HuH-7.5 (cell line): ENCODE results near the gene DERL3.

Experiments
- DNase-seq: peaks from one replicate; pipeline ENCODE4 v3.0.0; 2011; ENCODE audit warnings: low spot score

The DERL3 gene

DNA sequence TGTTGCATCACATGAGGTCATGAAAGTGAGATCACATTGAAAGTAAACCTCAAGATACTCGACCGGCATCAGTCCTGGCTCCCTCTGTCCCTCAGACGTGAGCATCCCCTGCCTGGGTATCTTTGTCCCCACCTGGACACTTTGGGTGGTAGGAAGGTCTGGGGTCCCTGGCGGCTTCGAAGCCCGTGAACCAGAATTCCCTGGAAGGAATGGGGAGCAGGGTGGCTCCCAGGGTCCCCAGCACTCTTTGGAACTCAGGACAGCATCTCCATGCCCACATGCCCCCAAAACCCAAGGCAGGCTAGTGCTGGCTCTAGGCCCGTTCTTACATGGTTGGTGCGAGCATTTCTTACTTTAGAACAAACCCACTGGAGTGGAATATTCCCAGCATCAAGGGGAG, 7.5 kb downstream of the DERL3 start:
- DNase-seq, result no peak

DNA sequence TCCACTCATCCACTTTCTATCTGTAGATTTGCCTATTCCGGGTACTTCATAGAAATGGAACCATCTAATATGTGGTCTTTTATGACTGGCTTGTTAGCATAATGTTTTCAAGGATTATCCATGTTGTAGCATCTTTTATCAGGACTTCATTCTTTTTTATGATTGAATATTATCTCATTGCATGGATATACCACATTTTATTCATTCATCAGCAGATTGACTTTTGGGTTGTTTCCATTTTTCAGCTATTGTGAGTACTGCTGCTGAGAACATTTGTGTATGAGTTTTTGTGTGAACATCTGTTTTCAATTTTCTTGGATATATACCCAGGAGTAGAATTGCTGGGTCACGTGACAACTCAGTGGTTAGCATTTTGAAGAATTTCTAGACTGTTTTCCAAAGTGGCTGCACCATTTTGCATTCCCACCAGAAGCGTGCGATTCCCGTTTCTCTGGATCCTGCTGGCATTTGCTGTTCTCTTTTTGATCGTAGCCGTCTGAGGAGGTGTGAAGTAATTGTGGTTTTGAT, 8.9 kb downstream of the DERL3 start:
- no peak for DNase-seq

DNA sequence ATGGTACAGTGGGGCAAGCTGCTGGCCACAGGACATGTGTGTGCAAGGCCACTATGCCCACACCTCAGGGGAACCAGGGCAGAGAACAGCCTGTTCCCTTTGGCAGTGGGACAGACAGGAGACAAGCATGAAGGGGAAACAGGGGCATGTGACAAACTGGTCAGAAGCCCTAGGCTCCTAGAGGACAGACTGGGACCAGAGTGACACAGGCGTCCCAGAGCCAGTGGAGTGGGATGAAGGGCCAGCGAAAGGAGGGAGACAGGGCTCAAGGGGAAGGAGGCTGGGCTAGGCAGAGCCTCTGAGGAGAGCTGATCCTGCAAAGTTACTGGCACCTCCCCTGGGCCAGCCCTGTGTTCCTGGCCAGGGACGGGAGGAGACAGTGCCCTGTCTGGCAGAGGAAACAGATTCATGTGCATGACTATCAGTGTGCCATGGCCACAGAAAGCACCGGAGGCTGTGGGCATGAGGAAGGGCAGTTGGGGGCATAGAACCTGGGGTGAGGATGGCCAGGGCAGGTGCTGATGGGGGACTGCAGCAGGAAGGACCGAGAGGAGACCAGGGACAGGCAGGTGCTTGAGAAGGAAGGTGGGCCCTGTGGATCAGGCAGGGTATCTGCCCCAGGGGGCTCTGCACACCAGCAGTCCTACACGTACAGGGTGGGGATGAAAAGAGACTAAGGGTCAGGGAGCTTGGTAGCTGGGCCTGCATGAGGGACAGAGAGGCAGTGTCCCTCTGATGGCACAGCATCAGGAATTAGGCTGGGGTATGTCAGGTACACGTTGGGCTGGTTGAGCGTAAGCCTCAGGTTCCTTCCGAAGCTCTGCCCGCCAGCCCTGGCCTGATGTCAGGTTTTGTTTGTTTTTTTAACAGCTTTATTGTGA, 9.8 kb downstream of the DERL3 start:
- DNase-seq, result no peak

DNA sequence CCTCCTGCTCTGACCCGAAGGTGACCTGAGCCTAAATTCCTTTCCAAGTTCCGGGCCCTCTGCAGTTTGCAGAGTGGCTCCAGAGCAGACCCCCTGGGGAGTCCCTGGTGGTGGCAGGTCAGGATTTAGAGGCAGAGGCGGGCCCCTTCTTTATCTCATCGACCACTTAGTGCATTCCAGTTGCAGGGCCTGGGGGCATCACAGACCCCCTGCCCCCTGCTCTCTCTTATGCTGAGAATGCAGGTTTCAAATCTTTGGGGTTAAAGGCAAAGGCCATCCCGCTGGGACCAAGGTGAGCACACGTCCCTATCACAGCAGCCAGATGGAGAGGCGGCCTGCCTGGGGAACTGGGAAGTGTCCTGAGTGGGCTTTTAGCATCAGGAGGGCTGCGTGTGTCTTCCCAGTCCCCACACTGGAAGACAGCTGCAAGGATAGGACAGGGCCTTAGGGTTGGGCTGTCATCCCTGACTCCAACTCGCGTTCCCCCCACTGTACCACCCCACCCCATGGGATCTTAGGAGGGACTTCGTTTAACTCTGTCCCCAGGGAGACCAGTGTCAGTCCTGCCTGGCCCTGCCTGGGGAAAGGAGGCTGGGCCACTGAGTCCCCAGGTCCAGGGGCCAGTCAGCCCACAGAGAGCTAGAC, 11.3 kb downstream of the DERL3 start:
- DNase-seq, result no peak

DNA sequence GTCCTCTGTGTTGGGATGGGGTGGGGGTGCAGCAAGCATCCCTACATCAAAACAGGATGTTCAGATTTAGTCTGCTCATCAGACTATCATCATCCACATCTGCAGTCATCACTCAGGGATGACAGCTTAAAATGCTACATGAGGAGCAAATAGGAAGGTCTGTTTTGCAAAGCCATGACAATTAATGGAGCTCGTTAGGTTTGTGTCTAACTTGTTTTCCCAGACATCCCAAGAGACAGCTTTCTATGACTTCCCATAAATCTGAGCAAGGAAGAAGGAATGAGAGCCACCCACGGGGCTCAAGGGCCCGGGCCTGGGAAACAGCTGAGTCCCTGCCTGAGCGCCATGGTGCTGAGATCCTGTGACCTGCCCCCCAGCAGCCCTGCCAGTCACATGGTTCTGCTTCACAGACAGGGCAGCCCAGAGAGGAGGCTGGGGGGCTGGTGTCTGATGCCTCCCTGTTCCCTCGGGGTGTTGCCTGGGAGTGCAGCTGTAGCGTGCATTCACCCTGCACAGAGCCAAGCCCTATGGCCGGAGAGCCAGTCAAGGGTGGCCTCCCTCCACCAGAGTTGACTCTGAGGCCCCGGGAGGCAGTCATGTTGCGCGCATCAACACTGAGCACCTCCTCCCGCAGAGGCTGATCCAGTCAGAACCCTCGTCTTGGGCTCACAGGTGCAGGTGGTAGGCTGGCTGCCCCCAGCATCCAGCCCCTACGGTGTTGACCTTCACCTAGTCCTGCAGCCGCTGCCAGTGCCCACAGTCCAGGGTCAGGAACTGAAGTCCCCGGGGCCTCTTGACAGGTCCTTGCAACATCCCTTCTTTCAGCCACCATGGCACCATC, 12.1 kb downstream of the DERL3 start:
- no peak for DNase-seq

DNA sequence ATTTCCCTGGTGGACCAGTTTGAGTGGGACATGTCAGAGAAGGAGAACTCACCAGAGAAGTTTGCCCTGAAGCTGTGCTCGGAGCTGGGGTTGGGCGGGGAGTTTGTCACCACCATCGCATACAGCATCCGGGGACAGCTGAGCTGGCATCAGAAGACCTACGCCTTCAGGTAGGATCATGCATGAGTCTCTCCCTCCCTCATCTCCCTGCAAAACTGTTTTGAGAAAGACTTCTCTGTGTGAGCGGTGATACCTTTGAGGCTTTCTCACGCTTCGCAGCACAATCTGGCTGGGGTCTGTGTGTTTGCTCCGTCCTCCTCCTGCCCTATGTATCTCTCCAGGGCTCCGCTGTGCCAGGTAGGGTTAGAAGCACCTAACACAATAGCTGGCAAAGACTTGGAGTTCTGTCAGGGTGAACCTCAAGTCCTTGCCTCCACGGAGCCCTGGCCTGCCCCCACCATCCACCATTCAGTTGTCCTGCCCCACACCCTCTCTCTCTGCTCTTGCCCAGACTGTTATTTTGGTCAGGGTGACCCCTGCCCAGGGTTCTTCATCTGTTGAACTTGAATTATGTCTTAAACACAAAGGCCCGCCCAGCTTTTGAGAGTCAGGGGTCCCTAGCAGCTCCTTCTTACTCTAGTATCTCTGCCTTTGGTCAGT, 13.4 kb downstream of the DERL3 start:
- no peak for DNase-seq

DNA sequence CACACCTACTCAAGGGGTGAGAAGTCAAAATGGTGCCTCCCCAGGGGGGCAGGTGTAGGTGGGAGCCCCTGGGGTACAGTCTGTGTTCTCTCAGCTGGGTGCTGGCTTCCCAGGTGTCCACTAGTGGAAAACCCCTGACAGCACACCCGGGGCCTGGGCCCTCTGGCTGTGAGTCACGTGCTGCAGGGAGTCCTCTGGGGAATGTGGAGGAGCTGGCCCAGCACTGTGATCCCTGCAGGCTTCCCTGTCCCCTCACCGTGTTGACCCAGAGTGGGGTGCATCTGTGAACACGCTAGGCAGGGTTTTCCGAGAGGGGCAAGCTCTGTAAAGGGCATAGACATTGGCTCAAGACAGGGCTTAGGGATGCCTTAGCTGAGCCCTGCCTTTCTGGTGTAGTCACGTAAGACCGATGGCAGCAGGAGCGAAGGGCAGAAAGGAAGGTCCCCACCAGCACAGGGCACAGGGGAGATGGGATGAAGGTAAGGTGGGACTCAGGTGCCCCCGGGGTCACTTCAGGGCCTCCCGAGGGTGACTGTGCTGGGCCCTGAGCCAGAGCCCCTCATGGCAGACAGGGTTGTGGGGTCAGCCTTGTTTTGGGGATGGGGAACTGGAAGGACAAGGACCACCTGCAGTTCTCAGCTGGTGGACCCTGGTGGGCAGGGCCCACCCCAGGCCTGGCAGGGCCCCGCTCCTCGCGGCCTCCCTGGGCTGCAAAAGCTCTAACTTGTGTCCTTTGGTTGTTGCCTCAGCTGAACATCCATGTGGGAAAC, 14.1 kb downstream of the DERL3 start:
- DNase-seq, result no peak

DNA sequence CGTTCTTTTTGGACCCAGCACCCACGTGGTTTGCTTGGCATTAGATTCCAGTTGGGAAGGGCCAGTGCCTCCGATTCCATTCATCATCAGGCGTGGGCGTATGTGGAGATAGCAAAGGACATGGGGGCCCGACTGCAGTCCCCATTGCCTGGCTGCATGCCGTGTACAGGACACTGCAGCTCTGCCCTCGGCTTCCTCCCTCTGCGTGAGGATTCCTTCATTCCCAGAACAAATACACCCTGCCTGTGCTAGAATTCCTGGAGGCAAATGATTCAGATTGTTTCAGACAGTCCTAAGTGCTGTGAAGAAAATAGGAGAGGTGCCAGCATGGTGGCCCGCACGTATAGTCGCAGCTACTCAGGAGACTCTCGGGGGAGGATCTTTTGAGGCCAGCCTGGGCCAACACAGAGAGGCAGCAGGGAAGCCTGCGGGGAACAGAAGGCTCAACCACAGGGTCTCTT, 15.4 kb downstream of the DERL3 start:
- DNase-seq, result no peak

DNA sequence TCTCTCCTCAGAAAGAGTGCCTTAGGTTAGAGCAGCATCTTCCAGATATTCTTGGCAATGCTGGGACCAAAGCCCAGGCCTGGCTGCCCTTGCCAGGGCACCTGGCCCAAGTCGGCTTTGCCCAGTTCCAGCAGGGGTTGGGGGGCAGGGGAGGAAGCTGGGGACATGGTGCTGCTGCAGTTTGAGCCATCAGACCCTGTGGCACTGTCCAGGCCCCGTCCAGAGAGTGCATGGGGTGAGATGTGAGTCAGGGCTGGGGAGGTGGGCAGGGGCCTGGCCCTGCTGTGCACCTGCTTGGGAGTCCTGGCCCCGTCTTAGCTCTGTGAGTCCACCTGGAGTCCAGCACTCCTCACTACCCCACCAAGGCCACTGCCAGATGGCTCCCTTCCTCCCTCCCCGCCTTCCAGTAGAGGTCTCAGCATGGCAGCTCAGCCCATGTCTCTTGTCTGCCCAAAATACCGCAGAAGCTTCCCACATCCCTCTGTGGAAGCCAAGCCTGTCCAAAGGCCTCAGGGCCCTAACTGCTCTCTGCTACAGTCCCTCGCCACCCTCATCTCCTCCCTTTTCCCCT, 16.6 kb downstream of the DERL3 start:
- DNase-seq, result no peak

DNA sequence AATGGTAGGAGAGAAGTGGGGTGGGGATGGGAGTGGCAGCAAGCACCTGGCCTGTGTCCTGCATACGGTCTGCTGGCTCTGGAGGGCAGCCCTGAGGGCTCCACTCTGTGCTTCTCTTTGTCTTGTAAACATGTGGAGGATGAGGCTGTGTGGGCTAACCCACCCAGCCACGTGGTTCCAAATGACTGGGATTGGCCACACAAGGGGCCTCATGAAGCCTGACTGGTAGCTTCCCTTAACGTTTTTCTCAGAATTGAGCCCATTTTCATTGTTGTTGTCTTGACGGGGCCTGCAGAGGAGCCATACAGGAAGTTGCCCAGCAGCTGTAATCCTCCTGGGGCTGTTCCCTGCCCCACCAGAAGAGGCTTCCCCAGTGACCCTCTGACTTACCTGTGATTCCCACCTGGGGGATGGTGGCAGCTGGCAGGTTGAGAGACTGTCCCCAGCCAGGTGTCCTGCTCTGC, 18.0 kb downstream of the DERL3 start:
- DNase-seq, result no peak

DNA sequence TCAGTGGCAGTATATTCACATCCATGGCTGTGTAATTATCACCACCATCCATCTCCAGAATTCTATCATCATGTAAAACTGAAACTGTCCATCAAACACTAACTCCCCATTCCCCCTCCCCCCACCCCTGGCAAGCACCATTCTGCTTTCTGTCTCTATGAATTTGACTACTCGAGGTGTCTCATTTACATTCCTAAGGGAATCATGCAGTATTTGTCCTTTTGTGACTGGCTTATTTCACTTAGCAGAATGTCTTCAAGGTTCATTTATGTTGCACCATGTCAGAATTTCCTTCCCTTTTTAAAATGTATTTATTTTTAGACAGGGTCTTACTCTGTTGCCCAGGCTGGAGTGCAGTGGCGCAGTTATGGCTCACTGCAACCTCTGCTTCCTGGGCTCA, 20.3 kb downstream of the DERL3 start:
- no peak for DNase-seq

DNA sequence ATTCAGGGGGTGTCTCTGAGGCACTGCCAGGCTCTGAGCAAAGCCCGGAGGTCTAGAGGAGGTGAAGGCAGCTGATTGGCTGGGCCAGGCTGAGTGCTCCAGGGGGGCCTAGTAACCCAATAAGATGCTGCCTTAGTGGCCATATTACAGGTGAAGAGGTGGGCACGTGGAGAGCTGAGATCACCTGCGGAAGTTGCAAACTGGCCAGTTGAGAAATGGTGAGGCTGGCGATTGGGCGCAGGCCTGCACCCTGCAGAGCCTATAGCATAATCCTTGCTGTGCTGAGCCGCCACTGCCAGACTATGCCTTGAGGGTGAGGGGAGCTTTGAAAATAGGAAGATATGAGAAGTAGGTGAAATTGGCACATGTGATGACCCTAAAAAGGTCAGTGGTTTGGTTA, 21.7 kb downstream of the DERL3 start:
- no peak for DNase-seq

DNA sequence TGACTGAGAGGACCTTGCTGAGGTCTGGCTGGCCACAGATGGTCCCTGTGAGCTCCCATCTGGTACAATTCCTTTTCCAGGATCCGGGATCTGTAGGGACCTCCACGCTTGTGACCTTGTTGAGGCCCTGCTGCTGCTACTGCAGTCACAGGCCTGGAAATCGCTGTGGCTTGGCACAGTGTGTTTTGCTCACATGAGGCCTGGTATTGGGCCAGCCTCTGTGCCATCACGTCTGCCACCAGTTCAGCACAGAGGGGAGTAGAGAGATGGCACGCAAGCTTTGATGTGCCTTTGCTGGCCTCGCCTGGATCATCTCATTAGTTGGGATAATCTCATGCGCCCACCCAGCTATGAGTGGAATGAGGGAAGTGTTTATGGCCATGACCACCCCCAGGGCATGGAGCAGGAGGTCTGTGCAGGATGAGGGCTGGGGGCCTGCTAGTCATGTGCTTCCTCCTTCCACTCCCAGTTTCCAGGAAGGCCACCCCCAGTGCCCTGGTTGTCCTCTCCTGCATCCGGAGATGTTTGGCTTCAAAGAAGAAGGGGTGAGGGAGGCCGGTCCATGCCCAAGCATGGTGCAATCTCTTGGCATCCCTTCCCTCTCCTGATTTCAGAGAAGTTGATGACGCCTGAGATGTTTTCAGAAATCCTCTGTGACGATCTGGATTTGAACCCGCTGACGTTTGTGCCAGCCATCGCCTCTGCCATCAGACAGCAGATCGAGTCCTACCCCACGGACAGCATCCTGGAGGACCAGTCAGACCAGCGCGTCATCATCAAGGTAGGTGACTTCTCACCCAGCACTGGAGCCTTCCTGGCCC, 22.4 kb downstream of the DERL3 start:
- DNase-seq, result no peak

DNA sequence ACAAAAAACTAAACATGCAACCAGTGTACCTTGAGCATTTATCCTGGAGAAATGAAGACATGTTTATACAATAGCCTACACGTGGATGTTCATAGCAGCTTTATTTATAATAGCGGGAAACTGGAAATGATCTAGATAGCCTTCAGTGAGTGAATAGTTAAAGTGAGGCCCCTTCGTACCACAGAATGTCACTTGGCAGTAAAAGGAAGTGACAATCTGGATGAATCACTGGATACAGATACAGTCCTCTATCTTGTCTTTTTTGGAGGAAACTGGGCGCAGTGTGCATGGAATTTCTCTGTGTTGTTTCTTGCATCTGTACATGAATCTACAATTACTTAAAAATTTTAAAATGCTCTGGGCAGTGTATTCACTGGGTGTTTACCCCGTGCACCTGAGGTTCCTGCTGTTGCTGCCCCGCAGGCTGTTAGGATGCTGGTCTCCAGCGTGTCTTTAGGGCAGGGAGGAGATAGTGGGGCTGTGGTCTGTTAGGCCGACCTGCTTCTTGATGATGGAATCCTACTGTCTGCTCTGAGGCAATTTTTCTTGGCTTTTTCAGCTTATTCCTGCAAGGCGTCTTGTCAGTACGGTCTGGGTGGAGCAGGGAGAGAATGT, 23.2 kb downstream of the DERL3 start:
- DNase-seq, result no peak

DNA sequence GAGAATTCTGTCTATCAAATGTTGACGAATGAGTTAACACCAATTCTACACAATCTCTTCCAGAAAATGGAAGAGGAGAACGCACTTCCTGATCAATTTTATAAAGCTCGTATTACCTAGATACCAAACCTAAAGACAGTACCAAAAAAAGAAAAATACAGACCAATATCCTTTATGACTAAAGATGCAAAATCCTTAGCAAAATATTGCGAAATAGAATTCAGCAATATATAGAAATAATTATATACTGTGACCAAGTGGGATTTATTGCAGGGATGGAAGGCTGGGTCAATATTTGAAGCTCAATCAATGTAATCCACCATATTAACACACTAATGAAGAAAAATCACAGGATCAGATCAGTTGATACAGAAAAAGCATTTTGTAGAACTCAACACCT, 26.4 kb downstream of the DERL3 start:
- DNase-seq, result no peak

DNA sequence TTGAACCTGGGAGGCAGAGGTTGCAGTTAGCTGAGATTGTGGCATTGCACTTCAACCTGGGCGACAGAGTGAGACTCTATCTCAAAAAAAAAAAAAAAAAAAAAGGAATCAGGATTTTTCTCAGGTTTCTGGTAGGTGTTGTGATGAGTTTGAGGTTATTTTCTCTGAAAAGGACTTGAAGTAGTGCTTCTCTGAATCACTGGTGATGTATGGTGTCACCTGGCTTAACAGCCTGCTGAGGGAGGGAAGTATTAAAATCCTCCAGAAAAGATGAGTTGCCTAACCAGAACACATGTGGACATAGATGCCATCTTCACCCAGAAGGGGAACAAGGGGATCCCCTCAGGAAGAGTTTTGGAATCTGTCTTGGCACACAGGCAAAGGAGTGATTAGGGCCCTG, 32.0 kb downstream of the DERL3 start:
- no peak for DNase-seq

DNA sequence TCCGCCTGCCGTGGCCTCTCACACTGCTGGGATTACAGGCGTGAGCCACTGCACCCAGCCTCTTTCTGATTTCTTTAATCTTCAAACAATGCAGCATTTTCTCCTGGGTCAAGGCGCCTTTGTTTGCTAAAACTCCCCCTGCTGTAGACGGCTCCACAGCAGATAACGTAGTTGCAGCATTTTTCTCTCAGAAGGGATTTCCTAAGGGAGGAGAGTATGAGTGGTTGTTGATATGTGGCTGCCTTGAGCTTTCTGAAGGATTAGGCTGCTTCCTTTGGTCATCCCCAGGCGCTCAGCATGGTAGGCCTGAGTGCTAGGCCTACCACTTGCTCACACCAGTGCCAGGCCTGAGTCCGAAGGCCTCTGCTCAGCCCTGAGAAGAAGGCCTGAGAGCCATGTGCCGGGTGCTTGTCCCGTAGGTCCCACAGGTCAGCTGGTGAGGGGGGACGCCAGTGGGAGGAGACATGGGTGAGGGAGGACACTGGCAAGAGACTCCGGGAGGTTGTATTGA, 34.0 kb downstream of the DERL3 start:
- no peak for DNase-seq

DNA sequence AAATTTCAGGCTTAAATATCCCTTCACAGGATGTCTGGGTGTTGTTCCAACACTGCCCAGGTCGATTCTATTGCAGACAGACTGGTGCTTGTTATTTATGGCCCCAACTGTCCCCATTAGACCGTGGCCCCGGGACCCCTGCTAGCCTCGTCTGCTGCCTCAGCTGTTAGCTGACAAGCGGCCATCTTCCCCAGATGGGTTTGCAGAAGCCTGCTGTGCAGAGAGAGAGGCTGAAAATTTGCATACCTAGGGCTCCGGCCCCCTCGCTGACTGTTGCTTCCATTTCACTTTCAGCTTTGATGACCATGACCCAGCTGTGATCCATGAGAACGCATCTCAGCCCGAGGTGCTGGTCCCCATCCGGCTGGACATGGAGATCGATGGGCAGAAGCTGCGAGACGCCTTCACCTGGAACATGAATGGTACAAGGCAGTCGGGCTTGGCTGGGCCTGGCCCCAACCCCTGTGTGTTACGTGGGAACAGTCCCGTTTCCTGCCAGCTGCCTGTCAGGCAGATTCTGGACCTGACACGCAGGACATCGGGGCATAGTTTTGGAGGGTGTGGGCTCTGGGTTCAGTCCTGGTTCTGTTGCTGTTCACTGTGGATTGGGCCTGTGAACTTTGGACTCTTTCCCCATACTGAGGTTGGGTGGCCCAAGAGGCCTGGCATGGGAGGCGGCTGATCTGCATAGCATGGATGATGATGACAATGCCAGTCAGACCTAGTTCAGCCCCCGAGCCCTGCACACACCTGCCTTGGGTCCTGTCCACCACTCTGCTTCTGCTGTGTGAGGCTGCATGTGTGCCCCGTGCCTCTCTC, 35.6 kb downstream of the DERL3 start:
- no peak for DNase-seq
